Gastrocnemius medialis (tissue), 4 donors: ENCODE results near the gene ATM.

Experiments
- CTCF ChIP-seq, 5 experiments: fragments of 450-650 bp in 3 of 5; fragments of 200-600 bp in 2 of 5; sonication (generic) in 2 of 5; IDR thresholded peaks in 4 of 5; conservative IDR thresholded peaks in 1 of 5; 1 replicate in 4 of 5; 2 replicates in 1 of 5; pipeline ENCODE4 v1.5.1; 2016 to 2019; ENCODE audit warnings: antibody characterized with exemption in 5 of 5, mild to moderate bottlenecking in 3 of 5, moderate library complexity in 3 of 5
- POLR2A ChIP-seq, 2 donors: fragments of 450-650 bp; IDR thresholded peaks; one replicate each; pipeline ENCODE4 v1.6.1; 2017; ENCODE audit warnings: antibody characterized with exemption in 2 of 2, mild to moderate bottlenecking in 2 of 2, moderate library complexity in 2 of 2

GRCh38 chr11:108246885-108247284 is 24.0 kb downstream of the ATM start:
- TF ChIP-seq CTCF (IDR thresholded peaks at IDR 0.05 in 4 of 5, conservative IDR thresholded peaks at IDR 0.05 in 1 of 5) (no peak), POLR2A (IDR thresholded peaks at IDR 0.05) (no peak)
